Peyer's patch (tissue), 4 donors: ENCODE results near the gene DRC3.

Source experiments
- POLR2A ChIP-seq, 2 donors: fragments of 450-650 bp; IDR thresholded peaks; one replicate each; pipeline ENCODE4 v1.5.1; 2017; ENCODE audit warnings: antibody characterized with exemption in 2 of 2, mild to moderate bottlenecking in 2 of 2, moderate library complexity in 2 of 2
- TF ChIP-seq, protein P1 (sequence below), 6 experiments: fragments of 450-650 bp in 4 of 6; fragments of 200-600 bp in 2 of 6; sonication (generic) in 1 of 6; IDR thresholded peaks; one replicate each; pipeline ENCODE4 v1.5.1; 2017 to 2019; ENCODE audit warnings: antibody characterized with exemption in 6 of 6, mild to moderate bottlenecking in 3 of 6, moderate library complexity in 1 of 6

DNA sequence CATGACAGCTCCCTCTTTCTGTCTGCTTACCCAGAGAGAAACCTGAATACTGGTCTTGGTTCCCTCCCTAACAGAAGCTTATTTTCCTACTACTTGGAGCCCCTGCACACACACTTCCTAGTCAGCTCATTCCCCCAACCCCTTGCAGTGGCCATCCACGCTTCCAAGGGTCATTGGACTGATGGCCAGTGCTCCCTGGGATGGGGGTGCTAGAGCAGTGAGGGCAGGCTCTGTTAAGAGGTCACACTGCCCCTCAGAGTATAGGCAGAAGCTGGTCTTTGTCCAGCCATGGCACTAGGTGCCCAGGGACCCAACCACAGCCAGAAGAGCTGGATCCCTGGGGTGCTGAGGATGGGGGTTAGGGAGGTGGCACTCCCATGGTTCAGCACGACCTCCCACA is 12.5 kb downstream of the DRC3 start:
- TF ChIP-seq POLR2A (IDR thresholded peaks at IDR 0.05) = no peak
- TF ChIP-seq, protein P1, sequence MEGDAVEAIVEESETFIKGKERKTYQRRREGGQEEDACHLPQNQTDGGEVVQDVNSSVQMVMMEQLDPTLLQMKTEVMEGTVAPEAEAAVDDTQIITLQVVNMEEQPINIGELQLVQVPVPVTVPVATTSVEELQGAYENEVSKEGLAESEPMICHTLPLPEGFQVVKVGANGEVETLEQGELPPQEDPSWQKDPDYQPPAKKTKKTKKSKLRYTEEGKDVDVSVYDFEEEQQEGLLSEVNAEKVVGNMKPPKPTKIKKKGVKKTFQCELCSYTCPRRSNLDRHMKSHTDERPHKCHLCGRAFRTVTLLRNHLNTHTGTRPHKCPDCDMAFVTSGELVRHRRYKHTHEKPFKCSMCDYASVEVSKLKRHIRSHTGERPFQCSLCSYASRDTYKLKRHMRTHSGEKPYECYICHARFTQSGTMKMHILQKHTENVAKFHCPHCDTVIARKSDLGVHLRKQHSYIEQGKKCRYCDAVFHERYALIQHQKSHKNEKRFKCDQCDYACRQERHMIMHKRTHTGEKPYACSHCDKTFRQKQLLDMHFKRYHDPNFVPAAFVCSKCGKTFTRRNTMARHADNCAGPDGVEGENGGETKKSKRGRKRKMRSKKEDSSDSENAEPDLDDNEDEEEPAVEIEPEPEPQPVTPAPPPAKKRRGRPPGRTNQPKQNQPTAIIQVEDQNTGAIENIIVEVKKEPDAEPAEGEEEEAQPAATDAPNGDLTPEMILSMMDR (IDR thresholded peaks at IDR 0.05) = no peak
